H9 (cell line): ENCODE results near the gene F10. TPM values are rescaled to one million over a fixed set of nuclear protein-coding genes. Genes with fewer than 3 reads are reported as not detected.

Experiments used
- DNase-seq: peaks from one replicate; pipeline ENCODE4 v3.0.0-alpha.2; 2017
- H2AFZ ChIP-seq: one replicate; pipeline ENCODE4 v1.6.1; 2013; ENCODE audit warnings: mild to moderate bottlenecking, low read length, control low read depth, moderate library complexity
- H2AK5ac ChIP-seq: 2 replicates; pipeline ENCODE4 v1.6.1; 2013; ENCODE audit warnings: low read length, control low read depth, mixed read lengths; ENCODE audit not compliant: insufficient read length
- H2BK120ac ChIP-seq: one replicate; pipeline ENCODE4 v1.6.1; 2013; ENCODE audit warnings: low read depth, mild to moderate bottlenecking, low read length, control low read depth, inconsistent platforms; ENCODE audit not compliant: poor library complexity, severe bottlenecking
- H2BK12ac ChIP-seq: 2 replicates; pipeline ENCODE4 v1.6.1; 2013; ENCODE audit warnings: low read length, control low read depth, mixed read lengths, low read depth; ENCODE audit not compliant: insufficient read length
- H2BK15ac ChIP-seq: 2 replicates; pipeline ENCODE4 v1.6.1; 2013; ENCODE audit warnings: low read depth, low read length, control low read depth
- H2BK20ac ChIP-seq: one replicate; pipeline ENCODE4 v1.6.1; 2013; ENCODE audit warnings: low read depth, mild to moderate bottlenecking, low read length, control low read depth, inconsistent platforms; ENCODE audit not compliant: poor library complexity, severe bottlenecking
- H2BK5ac ChIP-seq: 2 replicates; pipeline ENCODE4 v1.6.1; 2013; ENCODE audit warnings: low read length, control low read depth, mixed read lengths; ENCODE audit not compliant: insufficient read length
- H3K14ac ChIP-seq: 2 replicates; pipeline ENCODE4 v1.6.1; 2013; ENCODE audit warnings: low read length, control low read depth; ENCODE audit not compliant: insufficient read depth
- H3K18ac ChIP-seq: 2 replicates; pipeline ENCODE4 v1.6.1; 2013; ENCODE audit warnings: low read depth, mild to moderate bottlenecking, mixed read lengths, low read length, control low read depth; ENCODE audit not compliant: insufficient read length
- H3K23ac ChIP-seq: 2 replicates; pipeline ENCODE4 v1.6.1; 2013; ENCODE audit warnings: low read length, control low read depth, mixed read lengths, low read depth; ENCODE audit not compliant: insufficient read length
- H3K23me2 ChIP-seq: 2 replicates; pipeline ENCODE4 v1.6.1; 2013; ENCODE audit warnings: low read depth, mild to moderate bottlenecking, mixed read lengths, low read length, control low read depth; ENCODE audit not compliant: insufficient read length, poor library complexity, severe bottlenecking
- H3K27ac ChIP-seq: 2 replicates; pipeline ENCODE4 v1.5.1; 2013; ENCODE audit warnings: low read length, control low read depth, mixed read lengths, low read depth; ENCODE audit not compliant: insufficient read length
- H3K27me3 ChIP-seq: 2 replicates; pipeline ENCODE4 v1.6.1; 2013; ENCODE audit warnings: low read length, control low read depth, inconsistent platforms; ENCODE audit not compliant: insufficient read depth
- H3K4ac ChIP-seq: 2 replicates; pipeline ENCODE4 v1.6.1; 2013; ENCODE audit warnings: low read depth, mild to moderate bottlenecking, control low read depth, inconsistent platforms, low read length, moderate library complexity
- H3K4me1 ChIP-seq: 2 replicates; pipeline ENCODE4 v1.6.1; 2013; ENCODE audit warnings: low read length, control low read depth, inconsistent platforms; ENCODE audit not compliant: insufficient read depth
- H3K4me2 ChIP-seq: 2 replicates; pipeline ENCODE4 v1.6.1; 2013; ENCODE audit warnings: low read length, control low read depth, mixed read lengths; ENCODE audit not compliant: insufficient read length, insufficient read depth
- H3K56ac ChIP-seq: 2 replicates; pipeline ENCODE4 v1.6.1; 2013; ENCODE audit warnings: low read depth, mild to moderate bottlenecking, mixed read lengths, low read length, control low read depth; ENCODE audit not compliant: insufficient read length
- H3K79me1 ChIP-seq: 2 replicates; pipeline ENCODE4 v1.6.1; 2013; ENCODE audit warnings: low read depth, mild to moderate bottlenecking, moderate library complexity, low read length, control low read depth, inconsistent platforms; ENCODE audit not compliant: insufficient read depth, poor library complexity, severe bottlenecking
- H3K79me2 ChIP-seq: 2 replicates; pipeline ENCODE4 v1.6.1; 2013; ENCODE audit warnings: low read length, control low read depth, inconsistent platforms; ENCODE audit not compliant: insufficient read depth
- H3K9ac ChIP-seq: 2 replicates; pipeline ENCODE4 v1.6.1; 2013; ENCODE audit warnings: low read length, control low read depth, mixed read lengths; ENCODE audit not compliant: insufficient read length; ENCODE audit errors: extremely low read depth
- H3K9me3 ChIP-seq: one replicate; pipeline ENCODE4 v1.6.1; 2013; ENCODE audit warnings: low read depth, low read length, inconsistent platforms; ENCODE audit not compliant: control insufficient read depth
- H3T11ph ChIP-seq: one replicate; pipeline ENCODE4 v1.6.1; 2013; ENCODE audit warnings: mild to moderate bottlenecking, low read length, control low read depth, inconsistent platforms
- H4K20me1 ChIP-seq: one replicate; pipeline ENCODE4 v1.6.1; 2013; ENCODE audit not compliant: control insufficient read depth, insufficient read length, insufficient read depth
- H4K5ac ChIP-seq: 2 replicates; pipeline ENCODE4 v1.6.1; 2013; ENCODE audit warnings: low read depth, mild to moderate bottlenecking, mixed read lengths, low read length, control low read depth; ENCODE audit not compliant: insufficient read length
- H4K8ac ChIP-seq: replicated peaks from 2 replicates; pipeline ENCODE4 v1.6.1; 2013; ENCODE audit warnings: low read length, control low read depth, mixed read lengths, low read depth; ENCODE audit not compliant: insufficient read length
- H4K91ac ChIP-seq: 2 replicates; pipeline ENCODE4 v1.6.1; 2013; ENCODE audit warnings: low read depth, mild to moderate bottlenecking, moderate library complexity, mixed read lengths, low read length, control low read depth; ENCODE audit not compliant: insufficient read length
- H3K27ac Mint-ChIP-seq, 3 experiments: 2 replicates in 2 of 3; 3 replicates in 1 of 3; pipeline ENCODE4 v1.8.0; 2020 to 2021; ENCODE audit warnings: mixed read lengths in 3 of 3, mild to moderate bottlenecking in 1 of 3, moderate library complexity in 1 of 3
- H3K27me3 Mint-ChIP-seq: 2 replicates; pipeline ENCODE4 v1.8.0; 2021; ENCODE audit warnings: low read depth, mild to moderate bottlenecking, moderate library complexity, mixed read lengths
- H3K36me3 Mint-ChIP-seq, 3 experiments: 2 replicates in 2 of 3; 3 replicates in 1 of 3; pipeline ENCODE4 v1.8.0; 2020 to 2021; ENCODE audit warnings: low read depth in 3 of 3, mixed read lengths in 3 of 3; ENCODE audit not compliant: insufficient read depth in 1 of 3
- H3K4me1 Mint-ChIP-seq, 2 experiments: 2 replicates each; pipeline ENCODE4 v1.8.0; 2020; ENCODE audit warnings: mixed read lengths in 2 of 2
- H3K4me3 Mint-ChIP-seq, 2 experiments: 2 replicates in 1 of 2; 3 replicates in 1 of 2; pipeline ENCODE4 v1.8.0; 2020 to 2021; ENCODE audit warnings: mild to moderate bottlenecking in 2 of 2, mixed read lengths in 2 of 2, moderate library complexity in 1 of 2
- H3K9me3 Mint-ChIP-seq, 2 experiments: 2 replicates in 1 of 2; 3 replicates in 1 of 2; pipeline ENCODE4 v1.8.0; 2020; ENCODE audit warnings: mild to moderate bottlenecking in 2 of 2, mixed read lengths in 2 of 2, moderate library complexity in 1 of 2
- WGBS: extraction: QIAGEN DNeasy Blood & Tissue Kit; methylation state at CpG from one replicate; pipeline ENCODE4 v1.1.7; 2013; ENCODE audit warnings: missing lambda C conversion rate, low lambda C conversion rate, mixed read lengths; ENCODE audit not compliant: insufficient read length; ENCODE audit errors: extremely low coverage; 5-methylcytosine and 5-hydroxymethylcytosine counted together
- total RNA-seq: library from RNA; stranded (reverse); gene quantifications from 2 replicates; pipeline ENCODE4 v1.2.1, GENCODE V29; 2021
- TF ChIP-seq, protein P1 (sequence below): fragments of 200-600 bp; sonication (generic); conservative IDR thresholded peaks from 3 replicates; pipeline ENCODE4 v1.8.0; 2021; ENCODE audit warnings: antibody characterized with exemption, mild to moderate bottlenecking

The F10 gene
- total RNA-seq, 1 experiment from 2014 or later, result 1.7 TPM

DNA sequence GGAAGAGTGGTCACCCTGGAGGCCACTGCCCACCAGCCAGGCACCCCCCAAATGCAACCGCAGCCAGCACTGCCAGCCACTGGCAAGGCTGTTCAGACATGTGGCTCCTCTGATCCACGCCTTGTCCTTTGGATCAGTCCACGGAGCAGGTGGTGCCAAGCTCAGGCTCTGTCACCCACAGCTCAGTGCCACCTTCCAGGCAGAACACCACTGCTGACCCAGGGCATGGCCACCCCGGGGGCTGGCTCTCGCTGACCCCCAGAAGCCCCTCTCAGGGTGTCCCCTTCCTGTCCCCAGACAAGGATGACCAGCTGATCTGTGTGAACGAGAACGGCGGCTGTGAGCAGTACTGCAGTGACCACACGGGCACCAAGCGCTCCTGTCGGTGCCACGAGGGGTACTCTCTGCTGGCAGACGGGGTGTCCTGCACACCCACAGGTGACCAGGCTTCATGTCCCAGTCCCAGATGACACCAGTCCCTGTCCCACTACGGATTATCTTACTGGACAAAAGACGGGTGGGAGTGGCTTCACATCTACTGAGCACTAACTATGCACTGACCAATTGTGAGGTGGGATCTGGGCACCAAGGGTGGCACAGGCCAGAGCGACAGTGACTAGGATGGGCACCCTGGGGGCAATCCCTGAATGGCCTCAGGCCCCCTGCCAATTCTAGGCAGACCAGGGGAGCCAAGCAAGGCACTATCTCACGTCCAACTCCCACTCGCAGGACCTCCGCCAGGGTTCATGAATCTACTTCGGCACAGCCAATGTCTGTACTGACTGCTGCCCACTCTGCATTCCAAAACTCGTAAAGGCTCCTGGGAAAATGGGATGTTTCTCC, 7.0 kb upstream of the F10 start:
- H3K27ac ChIP-seq, result no peak overlapping the region
- no peaks in the 10 kb centered on the region for H3K79me1 ChIP-seq
- no peaks in the 10 kb centered on the region for H3K23me2 ChIP-seq
- H3K79me2 ChIP-seq, result no peaks in the 10 kb centered on the region
- H2AFZ ChIP-seq, result no peak overlapping the region
- no peak overlapping the region for H2BK15ac ChIP-seq
- H2BK20ac ChIP-seq, result no peak overlapping the region
- no peak overlapping the region for H3K4me2 ChIP-seq
- Mint-ChIP-seq H3K4me1 (no peaks in the 10 kb centered on the region), H3K27me3 (peaks cover 29% of the 10 kb centered on the region), H3K36me3 (no peaks in the 10 kb centered on the region), H3K9me3 (peaks cover 0 to 4% of the 10 kb centered on the region in 2 experiments; a peak in 1 of 5 replicates), H3K27ac (peak overlapping the region in 1 of 3 experiments; percentile 50; a peak in 1 of 7 replicates), H3K4me3 (no peak overlapping the region)
- H2AK5ac ChIP-seq, result no peak overlapping the region
- WGBS, result no CpG with 5 or more reads among the region's 21 CpGs
- no peak overlapping the region for H2BK120ac ChIP-seq
- H3K27me3 ChIP-seq, result peaks cover 14% of the 10 kb centered on the region; the same call in 1 of the 2 replicates
- H3T11ph ChIP-seq, result no peak overlapping the region
- H4K20me1 ChIP-seq, result no peaks in the 10 kb centered on the region
- H4K8ac ChIP-seq, result no peak overlapping the region
- no peak overlapping the region; the same call in 1 of the 2 replicates for H3K14ac ChIP-seq
- H3K9me3 ChIP-seq, result no peaks in the 10 kb centered on the region
- no peak overlapping the region for H3K18ac ChIP-seq
- TF ChIP-seq, protein P1, sequence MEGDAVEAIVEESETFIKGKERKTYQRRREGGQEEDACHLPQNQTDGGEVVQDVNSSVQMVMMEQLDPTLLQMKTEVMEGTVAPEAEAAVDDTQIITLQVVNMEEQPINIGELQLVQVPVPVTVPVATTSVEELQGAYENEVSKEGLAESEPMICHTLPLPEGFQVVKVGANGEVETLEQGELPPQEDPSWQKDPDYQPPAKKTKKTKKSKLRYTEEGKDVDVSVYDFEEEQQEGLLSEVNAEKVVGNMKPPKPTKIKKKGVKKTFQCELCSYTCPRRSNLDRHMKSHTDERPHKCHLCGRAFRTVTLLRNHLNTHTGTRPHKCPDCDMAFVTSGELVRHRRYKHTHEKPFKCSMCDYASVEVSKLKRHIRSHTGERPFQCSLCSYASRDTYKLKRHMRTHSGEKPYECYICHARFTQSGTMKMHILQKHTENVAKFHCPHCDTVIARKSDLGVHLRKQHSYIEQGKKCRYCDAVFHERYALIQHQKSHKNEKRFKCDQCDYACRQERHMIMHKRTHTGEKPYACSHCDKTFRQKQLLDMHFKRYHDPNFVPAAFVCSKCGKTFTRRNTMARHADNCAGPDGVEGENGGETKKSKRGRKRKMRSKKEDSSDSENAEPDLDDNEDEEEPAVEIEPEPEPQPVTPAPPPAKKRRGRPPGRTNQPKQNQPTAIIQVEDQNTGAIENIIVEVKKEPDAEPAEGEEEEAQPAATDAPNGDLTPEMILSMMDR, result no peak
- no peak overlapping the region for H2BK5ac ChIP-seq
- no peak overlapping the region for H3K23ac ChIP-seq
- no peak overlapping the region for H3K4ac ChIP-seq
- H3K56ac ChIP-seq, result no peak overlapping the region
- H4K91ac ChIP-seq, result no peak overlapping the region
- no peak overlapping the region for H3K9ac ChIP-seq
- DNase-seq, result no peak
- no peak overlapping the region for H4K5ac ChIP-seq
- no peaks in the 10 kb centered on the region for H3K4me1 ChIP-seq
- no peak overlapping the region for H2BK12ac ChIP-seq
